Right ventricle myocardium inferior (tissue), 1 donor: ENCODE results near the gene DAD1. TPM values are rescaled to one million over a fixed set of nuclear protein-coding genes. Genes with fewer than 3 reads are reported as not detected.

ENCODE experiments used
- total RNA-seq: library from RNA; stranded (reverse); fragmentation: NEBNext Ultra II Directional; extraction: Animal tissue kit (Norgen Biotek cat#: 25700); gene quantifications from one replicate; pipeline ENCODE4 v1.2.1, GENCODE V29; 2021
- donor health status: DM: no; HTN: yes; CAD: no; lungs with severe emphysema.

DAD1 gene
- total RNA-seq, 1 donor from 2014 or later: 143 TPM

Other genes with a start within 250 kb of the DAD1 start
- gene ABHD4, start 9.1 kb upstream of the DAD1 start, total RNA-seq: 22.0 TPM
- not detected for gene OR6J1, start 55.1 kb upstream of the DAD1 start, total RNA-seq
- 170 TPM for gene OXA1L, start 177.5 kb upstream of the DAD1 start, total RNA-seq
- gene SLC7A7, start 226.2 kb upstream of the DAD1 start, total RNA-seq: 5.8 TPM
- 110 TPM for gene MRPL52, start 240.7 kb upstream of the DAD1 start, total RNA-seq
- gene MMP14, start 247.4 kb upstream of the DAD1 start, total RNA-seq: 26.0 TPM